HepG2 (cell line): ENCODE measurements around the gene CHRNG.

Source experiments
- ATF2 ChIP-seq: sonication (generic); formaldehyde crosslinking; IDR thresholded peaks from 2 replicates; pipeline ENCODE4 v1.4.0; 2020; ENCODE audit warnings: missing genetic modification reagents
- EED ChIP-seq: sonication (generic); formaldehyde crosslinking; IDR thresholded peaks from 2 replicates; pipeline ENCODE4 v1.5.0; 2020; ENCODE audit warnings: mild to moderate bottlenecking, missing genetic modification reagents
- EP300 ChIP-seq, 3 experiments: sonication (generic) in 1 of 3; formaldehyde crosslinking in 1 of 3; IDR thresholded peaks; 2 replicates each; pipeline versions ENCODE4 v1.5.1 to v1.6.1; 2011 to 2020; ENCODE audit warnings: low read depth in 2 of 3, low read length in 2 of 3, borderline replicate concordance in 1 of 3, improper control_type of control experiment in 1 of 3, mild to moderate bottlenecking in 1 of 3, missing genetic modification reagents in 1 of 3, moderate library complexity in 1 of 3
- FUBP1 ChIP-seq: sonication (generic); formaldehyde crosslinking; IDR thresholded peaks from 2 replicates; pipeline ENCODE4 v1.5.1; 2020; ENCODE audit warnings: missing genetic modification reagents, mild to moderate bottlenecking, borderline replicate concordance
- HBP1 ChIP-seq: IDR thresholded peaks from 2 replicates; pipeline ENCODE4 v1.6.1; 2016; ENCODE audit warnings: low read depth, control low read depth
- KMT2A ChIP-seq: sonication (generic); formaldehyde crosslinking; IDR thresholded peaks from 2 replicates; pipeline ENCODE4 v1.4.0; 2020; ENCODE audit warnings: missing genetic modification reagents
- MED1 ChIP-seq: sonication (generic); formaldehyde crosslinking; IDR thresholded peaks from 2 replicates; pipeline ENCODE4 v1.4.0; 2020; ENCODE audit warnings: missing genetic modification reagents
- PATZ1 ChIP-seq: sonication (generic); formaldehyde crosslinking; IDR thresholded peaks from 2 replicates; pipeline ENCODE4 v1.4.0; 2020; ENCODE audit warnings: missing genetic modification reagents
- ZBTB1 ChIP-seq: sonication (generic); formaldehyde crosslinking; IDR thresholded peaks from 2 replicates; pipeline ENCODE4 v1.4.0; 2020; ENCODE audit warnings: missing genetic modification reagents, borderline replicate concordance
- ZBTB39 ChIP-seq: sonication (generic); formaldehyde crosslinking; IDR thresholded peaks from 2 replicates; pipeline ENCODE4 v1.5.0; 2020; ENCODE audit warnings: missing genetic modification reagents
- ZNF205 ChIP-seq: IDR thresholded peaks from 2 replicates; pipeline ENCODE4 v1.6.1; 2018; ENCODE audit warnings: missing biosample characterization, missing genetic modification reagents
- ZNF660 ChIP-seq: sonication (generic); formaldehyde crosslinking; IDR thresholded peaks from 2 replicates; pipeline ENCODE4 v1.5.1; 2020; ENCODE audit warnings: mild to moderate bottlenecking, low read depth, missing genetic modification reagents, borderline replicate concordance
- TF ChIP-seq, protein P1 (sequence below): sonication (generic); formaldehyde crosslinking; IDR thresholded peaks from 2 replicates; pipeline ENCODE4 v1.8.0; 2022; ENCODE audit warnings: mild to moderate bottlenecking, missing genetic modification reagents, moderate library complexity
- TF ChIP-seq, protein P2 (sequence below): sonication (generic); formaldehyde crosslinking; IDR thresholded peaks from 2 replicates; pipeline ENCODE4 v1.4.0; 2020; ENCODE audit warnings: mild to moderate bottlenecking, missing genetic modification reagents

GRCh38 chr2:232516551-232516950 lies 22.9 kb upstream of the CHRNG start:
- TF ChIP-seq EED (CRISPR knock-in tag) (no peak), HBP1 (CRISPR knock-in tag) (no peak), ZNF660 (CRISPR knock-in tag) (no peak), EP300 (IDR thresholded peaks at IDR 0.05; ENCODE audit: low read depth in 2 of 2, low read length in 2 of 2) (no peak), EP300 (CRISPR knock-in tag; IDR thresholded peaks at IDR 0.05; ENCODE audit: borderline replicate concordance) (no peak), ATF2 (CRISPR knock-in tag) (no peak), FUBP1 (CRISPR knock-in tag) (no peak), MED1 (CRISPR knock-in tag) (no peak), ZNF205 (no peak), KMT2A (CRISPR knock-in tag) (no peak), PATZ1 (no peak), ZBTB1 (no peak), ZBTB39 (CRISPR knock-in tag) (no peak)
- TF ChIP-seq, protein P1, sequence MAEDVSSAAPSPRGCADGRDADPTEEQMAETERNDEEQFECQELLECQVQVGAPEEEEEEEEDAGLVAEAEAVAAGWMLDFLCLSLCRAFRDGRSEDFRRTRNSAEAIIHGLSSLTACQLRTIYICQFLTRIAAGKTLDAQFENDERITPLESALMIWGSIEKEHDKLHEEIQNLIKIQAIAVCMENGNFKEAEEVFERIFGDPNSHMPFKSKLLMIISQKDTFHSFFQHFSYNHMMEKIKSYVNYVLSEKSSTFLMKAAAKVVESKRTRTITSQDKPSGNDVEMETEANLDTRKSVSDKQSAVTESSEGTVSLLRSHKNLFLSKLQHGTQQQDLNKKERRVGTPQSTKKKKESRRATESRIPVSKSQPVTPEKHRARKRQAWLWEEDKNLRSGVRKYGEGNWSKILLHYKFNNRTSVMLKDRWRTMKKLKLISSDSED (CRISPR knock-in tag) = no peak
- TF ChIP-seq, protein P2, sequence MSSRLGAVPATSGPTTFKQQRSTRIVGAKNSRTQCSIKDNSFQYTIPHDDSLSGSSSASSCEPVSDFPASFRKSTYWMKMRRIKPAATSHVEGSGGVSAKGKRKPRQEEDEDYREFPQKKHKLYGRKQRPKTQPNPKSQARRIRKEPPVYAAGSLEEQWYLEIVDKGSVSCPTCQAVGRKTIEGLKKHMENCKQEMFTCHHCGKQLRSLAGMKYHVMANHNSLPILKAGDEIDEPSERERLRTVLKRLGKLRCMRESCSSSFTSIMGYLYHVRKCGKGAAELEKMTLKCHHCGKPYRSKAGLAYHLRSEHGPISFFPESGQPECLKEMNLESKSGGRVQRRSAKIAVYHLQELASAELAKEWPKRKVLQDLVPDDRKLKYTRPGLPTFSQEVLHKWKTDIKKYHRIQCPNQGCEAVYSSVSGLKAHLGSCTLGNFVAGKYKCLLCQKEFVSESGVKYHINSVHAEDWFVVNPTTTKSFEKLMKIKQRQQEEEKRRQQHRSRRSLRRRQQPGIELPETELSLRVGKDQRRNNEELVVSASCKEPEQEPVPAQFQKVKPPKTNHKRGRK (CRISPR knock-in tag) = no peak
